Measurements from ENCODE around the gene ADAMTS16. TPM values are rescaled to one million over a fixed set of nuclear protein-coding genes. Genes with fewer than 3 reads are reported as not detected.

The ADAMTS16 gene
- total and polyA plus RNA-seq, 10 donors, result not detected

DNA sequence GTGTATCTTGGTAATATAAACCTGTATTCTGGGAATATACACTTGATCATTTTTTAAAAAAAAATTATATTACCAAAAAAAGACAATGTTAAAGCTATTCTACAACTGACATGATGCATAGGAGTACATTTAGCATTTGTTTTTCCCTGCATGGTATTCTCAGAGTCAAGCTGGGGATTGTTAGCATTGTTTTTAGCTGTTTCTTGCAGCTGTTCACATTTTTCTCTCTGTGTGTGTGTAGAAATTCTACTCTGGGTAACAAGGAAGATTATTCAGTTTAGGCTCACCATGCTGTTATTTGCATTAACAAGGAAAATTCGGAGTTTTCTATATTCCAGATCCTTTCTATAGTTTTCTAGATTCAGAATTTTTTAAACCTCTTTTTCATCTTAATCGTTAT is 62.2 kb downstream of the ADAMTS16 start:
- intact Hi-C loops (cut with DNase I; ENCODE audit: low total_unique reads), result no loop called here
- H3K4me1 ChIP-seq, result no peaks in the 10 kb centered on the region
- H3K27ac ChIP-seq, result no peak overlapping the region
- peaks cover 0 to 4% (median 0%) of the 10 kb centered on the region in 8 donors for H3K9me3 ChIP-seq
- DNase-seq, result no peak
- 36 to 60% (median 42%) methylated on average over 2 of the region's 2 CpGs for WGBS, 5 donors
- no peaks in the 10 kb centered on the region for H3K27me3 ChIP-seq (replicated peaks in 1 of 7)
- no peak overlapping the region for H3K4me3 ChIP-seq
- TF ChIP-seq POLR2AphosphoS5 (IDR thresholded peaks at IDR 0.05) (no peak), POLR2A (IDR thresholded peaks at IDR 0.05) (no peak)
- TF ChIP-seq, protein P1, sequence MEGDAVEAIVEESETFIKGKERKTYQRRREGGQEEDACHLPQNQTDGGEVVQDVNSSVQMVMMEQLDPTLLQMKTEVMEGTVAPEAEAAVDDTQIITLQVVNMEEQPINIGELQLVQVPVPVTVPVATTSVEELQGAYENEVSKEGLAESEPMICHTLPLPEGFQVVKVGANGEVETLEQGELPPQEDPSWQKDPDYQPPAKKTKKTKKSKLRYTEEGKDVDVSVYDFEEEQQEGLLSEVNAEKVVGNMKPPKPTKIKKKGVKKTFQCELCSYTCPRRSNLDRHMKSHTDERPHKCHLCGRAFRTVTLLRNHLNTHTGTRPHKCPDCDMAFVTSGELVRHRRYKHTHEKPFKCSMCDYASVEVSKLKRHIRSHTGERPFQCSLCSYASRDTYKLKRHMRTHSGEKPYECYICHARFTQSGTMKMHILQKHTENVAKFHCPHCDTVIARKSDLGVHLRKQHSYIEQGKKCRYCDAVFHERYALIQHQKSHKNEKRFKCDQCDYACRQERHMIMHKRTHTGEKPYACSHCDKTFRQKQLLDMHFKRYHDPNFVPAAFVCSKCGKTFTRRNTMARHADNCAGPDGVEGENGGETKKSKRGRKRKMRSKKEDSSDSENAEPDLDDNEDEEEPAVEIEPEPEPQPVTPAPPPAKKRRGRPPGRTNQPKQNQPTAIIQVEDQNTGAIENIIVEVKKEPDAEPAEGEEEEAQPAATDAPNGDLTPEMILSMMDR (IDR thresholded peaks at IDR 0.05 in 8 of 11, conservative IDR thresholded peaks at IDR 0.05 in 3 of 11), result no peak
- H3K36me3 ChIP-seq, result no peaks in the 10 kb centered on the region

DNA sequence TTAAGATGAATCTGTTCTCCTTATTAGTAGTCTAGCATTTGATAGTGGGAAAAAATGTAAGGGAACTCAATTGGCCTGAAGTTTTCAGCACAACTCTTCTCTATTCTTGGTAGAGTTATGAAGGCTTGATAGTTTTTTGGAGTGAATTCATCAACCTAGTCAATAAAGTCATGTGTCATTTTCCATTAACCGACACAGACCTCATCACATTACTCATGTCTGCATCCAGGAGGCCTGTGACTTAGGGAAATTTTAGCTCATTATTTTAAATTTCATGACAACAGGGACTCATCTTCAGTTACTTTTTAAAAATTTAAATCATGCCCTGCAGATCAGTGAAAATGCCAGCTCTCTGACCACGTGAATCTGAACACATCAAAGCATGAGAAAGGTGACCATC is 63.3 kb downstream of the ADAMTS16 start:
- Histone ChIP-seq H3K4me3 (no peak overlapping the region), H3K27me3 (replicated peaks in 1 of 7) (no peaks in the 10 kb centered on the region), H3K36me3 (no peaks in the 10 kb centered on the region), H3K4me1 (no peaks in the 10 kb centered on the region), H3K27ac (no peak overlapping the region), H3K9me3 (peaks cover 0 to 4% (median 0%) of the 10 kb centered on the region in 8 donors)
- DNase-seq, result no peak
- TF ChIP-seq POLR2AphosphoS5 (IDR thresholded peaks at IDR 0.05) (no peak), POLR2A (IDR thresholded peaks at IDR 0.05) (no peak)
- TF ChIP-seq, protein P1 (IDR thresholded peaks at IDR 0.05 in 8 of 11, conservative IDR thresholded peaks at IDR 0.05 in 3 of 11), result no peak
- intact Hi-C loops (cut with DNase I; ENCODE audit: low total_unique reads), result no loop called here
- WGBS, 5 donors, result 71 to 84% (median 75%) methylated on average over 2 of the region's 2 CpGs

DNA sequence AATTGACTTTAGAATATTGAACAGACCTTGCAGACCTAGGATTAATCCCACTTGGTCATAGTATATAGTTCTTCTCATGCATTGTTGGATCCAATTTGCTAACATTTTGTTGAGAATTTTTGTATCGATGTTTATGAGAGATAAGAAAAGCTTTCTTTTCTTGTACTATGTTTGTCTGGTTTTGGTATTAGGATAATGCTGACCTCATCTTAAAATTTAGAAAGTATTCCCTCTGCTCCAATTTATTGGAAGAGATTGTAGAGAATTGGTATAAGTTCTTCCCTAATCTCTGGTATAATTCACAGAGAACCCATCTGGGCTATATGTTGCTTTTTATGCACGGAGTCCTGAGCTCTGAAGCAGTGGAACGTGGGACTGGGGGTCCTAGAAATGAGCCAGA is 67.7 kb downstream of the ADAMTS16 start:
- intact Hi-C loops (cut with DNase I; ENCODE audit: low total_unique reads), result no loop called here
- H3K36me3 ChIP-seq, result no peaks in the 10 kb centered on the region
- H3K4me1 ChIP-seq, result no peaks in the 10 kb centered on the region
- no peak overlapping the region for H3K27ac ChIP-seq
- no peak for TF ChIP-seq POLR2AphosphoS5 (IDR thresholded peaks at IDR 0.05)
- TF ChIP-seq, protein P1 (IDR thresholded peaks at IDR 0.05 in 8 of 11, conservative IDR thresholded peaks at IDR 0.05 in 3 of 11), result no peak
- no peak for TF ChIP-seq POLR2A (IDR thresholded peaks at IDR 0.05)
- H3K4me3 ChIP-seq, result no peak overlapping the region
- no peak for DNase-seq
- 75 to 81% (median 80%) methylated on average over 3 of the region's 3 CpGs for WGBS, 5 donors
- no peaks in the 10 kb centered on the region for H3K9me3 ChIP-seq
- H3K27me3 ChIP-seq (replicated peaks in 1 of 7), result peaks cover 0 to 8% (median 0%) of the 10 kb centered on the region in 7 donors

DNA sequence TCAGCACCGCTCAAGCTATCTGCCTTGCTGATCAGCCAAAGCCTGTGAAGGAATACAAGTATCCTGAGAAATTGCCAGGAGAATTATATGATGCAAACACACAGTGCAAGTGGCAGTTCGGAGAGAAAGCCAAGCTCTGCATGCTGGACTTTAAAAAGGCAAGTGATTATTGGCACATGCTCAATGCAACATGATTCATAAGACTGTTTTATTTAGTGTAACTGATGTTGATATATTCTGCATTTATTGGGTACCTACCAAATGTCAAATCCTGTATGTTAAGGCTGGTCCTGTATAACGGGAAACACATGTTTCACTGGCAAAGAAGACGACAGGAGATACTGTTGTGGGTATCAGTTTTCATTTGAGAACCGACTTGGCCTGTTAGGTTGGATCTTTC is 69.0 kb downstream of the ADAMTS16 start:
- H3K36me3 ChIP-seq, result no peaks in the 10 kb centered on the region
- intact Hi-C loops (cut with DNase I; ENCODE audit: low total_unique reads), result no loop called here
- no peak overlapping the region for H3K27ac ChIP-seq
- TF ChIP-seq POLR2A (IDR thresholded peaks at IDR 0.05) (no peak), POLR2AphosphoS5 (IDR thresholded peaks at IDR 0.05) (no peak)
- TF ChIP-seq, protein P1 (IDR thresholded peaks at IDR 0.05 in 8 of 11, conservative IDR thresholded peaks at IDR 0.05 in 3 of 11), result no peak
- no peak overlapping the region for H3K4me3 ChIP-seq
- H3K27me3 ChIP-seq (replicated peaks in 1 of 7), result peaks cover 0 to 8% (median 0%) of the 10 kb centered on the region in 7 donors
- DNase-seq, result no peak
- no peaks in the 10 kb centered on the region for H3K9me3 ChIP-seq
- WGBS, 5 donors, result 58 to 74% (median 71%) methylated on average over 5 of the region's 5 CpGs
- H3K4me1 ChIP-seq, result no peaks in the 10 kb centered on the region
